HG03521 (cell line): Measurements from ENCODE around the gene MYH6.

Experiments used
- ATAC-seq: cut with Tn5 transposase; IDR thresholded peaks from one replicate; pipeline ENCODE4 v1.9.1; 2021; ENCODE audit warnings: mild to moderate bottlenecking, moderate library complexity; ENCODE audit not compliant: unreplicated experiment

Gene MYH6

DNA sequence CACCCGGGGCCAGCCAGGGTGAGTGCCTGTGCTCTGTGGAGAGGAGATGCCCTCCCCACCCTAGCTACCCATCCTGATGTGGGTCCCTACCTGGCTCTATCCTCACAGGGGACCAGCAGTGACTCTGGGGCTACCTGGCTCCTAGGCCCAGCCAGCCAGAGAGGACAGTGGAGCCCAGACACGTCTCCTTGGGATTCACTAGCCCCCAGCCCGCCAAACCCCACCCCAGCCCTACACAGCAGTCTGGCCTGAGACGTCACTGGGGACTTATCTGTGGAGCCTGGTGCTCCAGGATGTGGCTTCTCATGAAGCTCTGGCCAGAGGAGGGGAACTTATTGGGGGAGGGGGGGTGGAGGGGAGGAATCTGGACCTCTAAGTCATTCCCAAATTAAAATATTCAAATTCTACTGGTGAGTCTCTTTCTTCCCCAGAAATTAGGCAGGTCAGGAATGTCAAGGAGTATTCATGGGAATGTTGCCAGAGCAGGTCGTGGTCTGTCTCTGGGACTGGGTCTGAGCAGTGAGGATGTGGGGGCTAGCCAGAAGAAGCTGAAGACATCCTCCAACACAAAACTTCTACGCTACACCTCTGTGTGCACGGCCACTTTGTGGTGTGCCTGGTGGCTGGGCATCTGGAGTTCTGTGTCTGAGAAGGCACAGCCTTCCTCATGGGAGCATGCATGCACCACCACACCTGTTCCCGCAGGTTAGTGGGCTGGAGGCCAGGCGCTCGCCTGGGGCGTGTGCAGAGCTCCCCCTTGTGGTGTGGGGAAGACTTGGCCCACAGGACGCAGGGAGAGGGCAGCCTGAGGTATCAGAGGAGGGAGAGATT is 28.5 kb downstream of the MYH6 start:
- ATAC-seq: no peak

DNA sequence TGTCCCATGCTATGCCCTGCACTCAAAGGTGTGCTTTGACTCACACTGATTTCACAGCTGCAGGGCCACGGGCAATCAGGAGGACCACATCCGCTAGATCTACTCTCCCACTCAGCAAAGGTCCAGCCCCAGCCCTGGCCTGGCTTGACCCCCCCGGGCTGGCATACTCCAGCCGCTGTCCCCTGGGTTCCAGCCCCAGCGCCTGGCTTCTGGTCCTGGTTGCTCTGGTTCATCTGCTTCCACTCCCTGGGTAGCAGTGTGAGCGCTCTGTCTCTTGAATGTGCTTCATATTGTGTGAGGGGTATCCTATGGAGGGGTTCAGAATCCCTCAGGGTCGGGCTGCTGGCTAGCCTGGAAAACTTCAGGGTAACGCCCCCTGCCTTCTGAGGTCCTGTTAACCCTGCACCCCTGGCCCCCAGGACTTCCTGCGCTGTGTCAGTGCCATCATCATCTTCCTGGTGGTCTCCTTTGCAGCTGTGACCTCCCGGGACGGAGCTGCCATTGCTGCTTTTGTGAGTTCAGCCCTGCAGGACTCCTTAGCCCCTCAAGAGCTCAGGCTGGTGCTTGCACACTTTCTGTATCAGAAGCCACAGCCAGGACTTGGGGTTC is 29.4 kb downstream of the MYH6 start:
- no peak for ATAC-seq

DNA sequence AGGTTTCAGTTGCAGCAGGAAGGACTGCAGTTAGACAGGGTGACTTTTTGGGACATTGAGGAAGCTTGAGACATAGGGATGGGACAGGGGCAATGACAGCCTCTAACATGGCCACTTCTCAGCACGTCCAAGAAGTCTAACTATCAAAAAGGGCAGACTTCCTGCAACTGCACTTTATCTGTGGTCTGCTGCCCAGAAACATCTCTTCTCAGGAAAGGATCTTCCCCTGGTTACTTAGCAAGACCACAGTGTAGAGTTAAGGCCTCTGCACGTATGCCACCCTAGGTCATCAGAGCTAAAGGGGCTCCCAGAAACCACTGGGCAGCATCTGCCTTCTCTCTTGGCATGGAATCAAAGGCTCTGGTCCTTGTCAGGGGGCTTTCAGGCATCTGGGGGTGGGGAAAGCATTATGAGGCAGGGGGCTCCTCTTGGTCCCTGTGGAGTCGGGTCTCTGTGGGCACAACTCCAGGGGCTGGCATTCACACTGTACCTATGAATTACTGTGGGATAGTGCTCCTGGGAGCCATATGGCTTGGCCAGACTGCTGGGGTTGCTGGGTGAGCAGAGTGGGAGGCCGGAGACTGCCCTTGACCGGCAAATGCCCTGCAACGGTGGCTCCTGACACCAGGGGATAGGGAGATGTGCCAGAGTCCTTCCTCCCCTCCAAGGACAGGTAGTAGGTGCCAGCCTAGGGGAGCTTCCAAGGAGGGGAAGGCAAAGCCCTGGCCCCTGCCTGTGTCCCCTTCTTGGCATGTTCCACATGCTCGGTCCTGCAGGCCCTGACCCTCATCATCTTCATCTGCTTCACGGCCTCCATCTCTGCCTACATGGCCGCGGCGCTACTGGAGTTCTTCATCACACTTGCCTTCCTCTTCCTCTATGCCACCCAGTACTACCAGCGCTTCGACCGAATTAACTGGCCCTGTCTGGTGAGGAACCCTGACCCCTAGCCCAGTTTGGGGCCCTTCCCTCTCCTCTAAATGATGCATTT is 30.2 kb downstream of the MYH6 start:
- ATAC-seq: no peak

DNA sequence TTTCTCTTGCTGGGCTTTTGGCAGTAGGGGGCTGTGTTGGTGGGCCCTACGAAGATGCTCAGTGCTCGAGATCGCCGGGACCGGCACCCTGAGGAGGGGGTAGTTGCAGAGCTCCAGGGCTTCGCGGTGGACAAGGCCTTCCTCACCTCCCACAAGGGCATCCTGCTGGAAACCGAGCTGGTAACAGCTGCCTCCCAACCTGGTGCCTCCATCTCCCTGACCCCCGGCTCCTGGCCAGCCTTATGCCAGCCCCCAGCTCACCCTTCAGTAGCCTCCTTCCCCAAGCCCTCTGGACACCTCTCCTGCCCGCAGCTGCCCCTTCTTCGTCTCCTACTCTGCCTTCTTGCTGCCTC is 30.9 kb downstream of the MYH6 start:
- no peak for ATAC-seq

DNA sequence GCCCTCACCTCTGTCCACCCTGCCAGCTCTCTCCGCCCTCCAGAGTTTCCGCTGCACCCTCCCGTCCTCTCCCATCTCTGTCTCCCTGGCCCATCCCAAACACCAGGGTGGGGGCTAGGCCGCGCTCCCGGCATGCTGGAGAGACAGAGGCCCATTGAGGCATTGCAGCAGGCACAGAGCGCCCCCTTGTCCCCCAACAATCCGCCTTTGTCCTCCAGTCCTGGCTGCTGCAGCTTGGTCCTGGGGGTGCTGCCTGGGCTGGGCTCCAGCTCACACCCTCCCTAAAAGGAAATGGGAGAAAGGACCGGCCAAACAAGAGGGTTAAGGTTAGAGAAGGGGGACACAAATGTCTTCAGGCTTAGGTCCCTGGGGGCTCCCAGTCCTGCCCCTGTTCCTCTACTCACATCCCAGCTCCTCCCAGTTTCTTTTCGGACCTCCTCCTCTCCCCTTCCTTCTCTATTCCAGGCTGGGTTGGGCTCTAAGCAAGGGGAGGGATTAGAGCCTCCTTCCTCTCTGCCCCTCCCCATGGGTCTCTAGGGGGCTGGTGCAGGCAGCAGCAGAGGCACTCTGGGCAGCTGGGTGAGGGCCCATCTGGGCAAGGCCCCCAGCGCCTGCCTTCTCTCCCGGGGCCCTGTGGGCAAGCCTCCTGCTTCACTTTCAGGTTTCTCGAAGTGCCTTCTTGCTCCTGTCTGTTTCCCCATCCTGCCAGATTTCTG is 31.4 kb downstream of the MYH6 start, which contains the start of gene CMTM5:
Gene CMTM5, plus strand, starts transcription at position 565 of the 716 bp plus-strand sequence. CDS start 206 bp downstream, outside the sequence.
- ATAC-seq: no peak

DNA sequence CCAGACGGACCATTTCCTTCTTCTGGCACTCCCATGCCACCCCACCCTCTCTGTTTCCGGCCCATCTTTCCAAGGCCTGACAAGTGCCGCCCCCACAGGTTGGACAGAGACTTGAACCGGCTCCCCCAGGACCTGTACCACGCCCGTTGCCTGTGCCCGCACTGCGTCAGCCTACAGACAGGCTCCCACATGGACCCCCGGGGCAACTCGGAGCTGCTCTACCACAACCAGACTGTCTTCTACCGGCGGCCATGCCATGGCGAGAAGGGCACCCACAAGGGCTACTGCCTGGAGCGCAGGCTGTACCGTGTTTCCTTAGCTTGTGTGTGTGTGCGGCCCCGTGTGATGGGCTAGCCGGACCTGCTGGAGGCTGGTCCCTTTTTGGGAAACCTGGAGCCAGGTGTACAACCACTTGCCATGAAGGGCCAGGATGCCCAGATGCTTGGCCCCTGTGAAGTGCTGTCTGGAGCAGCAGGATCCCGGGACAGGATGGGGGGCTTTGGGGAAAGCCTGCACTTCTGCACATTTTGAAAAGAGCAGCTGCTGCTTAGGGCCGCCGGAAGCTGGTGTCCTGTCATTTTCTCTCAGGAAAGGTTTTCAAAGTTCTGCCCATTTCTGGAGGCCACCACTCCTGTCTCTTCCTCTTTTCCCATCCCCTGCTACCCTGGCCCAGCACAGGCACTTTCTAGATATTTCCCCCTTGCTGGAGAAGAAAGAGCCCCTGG is 32.4 kb downstream of the MYH6 start:
- no peak for ATAC-seq

DNA sequence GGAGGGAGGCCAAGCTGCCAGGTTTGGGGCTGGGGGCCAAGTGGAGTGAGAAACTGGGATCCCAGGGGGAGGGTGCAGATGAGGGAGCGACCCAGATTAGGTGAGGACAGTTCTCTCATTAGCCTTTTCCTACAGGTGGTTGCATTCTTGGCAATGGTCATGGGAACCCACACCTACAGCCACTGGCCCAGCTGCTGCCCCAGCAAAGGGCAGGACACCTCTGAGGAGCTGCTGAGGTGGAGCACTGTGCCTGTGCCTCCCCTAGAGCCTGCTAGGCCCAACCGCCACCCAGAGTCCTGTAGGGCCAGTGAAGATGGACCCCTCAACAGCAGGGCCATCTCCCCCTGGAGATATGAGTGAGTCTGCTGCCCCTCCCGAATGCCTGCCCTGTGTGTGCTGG is 35.0 kb downstream of the MYH6 start:
- no peak for ATAC-seq

DNA sequence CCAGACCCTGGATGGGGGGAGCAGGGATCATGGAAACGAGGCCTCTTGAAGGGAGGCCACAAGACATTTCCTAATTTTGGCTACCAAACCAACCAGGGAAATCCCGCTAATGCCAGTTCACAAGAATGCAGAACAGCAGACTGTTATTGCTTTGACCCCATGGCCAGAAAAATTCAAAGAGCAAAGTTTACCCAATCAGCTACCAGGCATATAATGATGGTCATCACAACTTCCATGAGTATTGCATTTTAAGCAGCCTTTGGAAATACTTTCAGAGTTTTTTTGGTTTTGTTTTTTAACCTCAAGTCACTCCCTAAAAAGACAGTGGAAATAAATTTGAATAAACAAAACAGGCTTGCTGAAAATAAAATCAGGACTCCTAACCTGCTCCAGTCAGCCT is 35.6 kb downstream of the MYH6 start, which contains the start of gene IL25:
Gene IL25, plus strand, starts transcription at position 301 of the 400 bp plus-strand sequence.
- no peak for ATAC-seq

DNA sequence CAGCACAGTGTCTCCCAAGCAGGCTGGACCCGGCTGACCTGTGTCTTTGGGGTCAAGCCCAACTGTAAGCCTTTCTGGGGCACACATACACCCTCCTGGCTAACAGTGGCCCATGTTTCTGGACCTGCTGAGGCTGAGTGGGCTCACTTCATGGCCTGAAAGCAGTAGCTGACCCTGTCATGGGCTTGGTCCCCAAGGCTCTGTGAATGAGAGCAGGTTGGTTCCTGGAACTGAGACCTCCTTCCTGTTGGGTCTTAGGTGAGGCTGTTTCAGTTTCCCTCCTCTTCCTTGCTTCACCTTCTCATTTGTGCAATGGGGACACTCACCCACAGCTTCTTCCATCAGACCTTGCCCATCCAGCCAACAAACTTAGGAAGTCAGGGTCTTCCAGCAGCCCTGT is 36.2 kb downstream of the MYH6 start:
- no peak for ATAC-seq

DNA sequence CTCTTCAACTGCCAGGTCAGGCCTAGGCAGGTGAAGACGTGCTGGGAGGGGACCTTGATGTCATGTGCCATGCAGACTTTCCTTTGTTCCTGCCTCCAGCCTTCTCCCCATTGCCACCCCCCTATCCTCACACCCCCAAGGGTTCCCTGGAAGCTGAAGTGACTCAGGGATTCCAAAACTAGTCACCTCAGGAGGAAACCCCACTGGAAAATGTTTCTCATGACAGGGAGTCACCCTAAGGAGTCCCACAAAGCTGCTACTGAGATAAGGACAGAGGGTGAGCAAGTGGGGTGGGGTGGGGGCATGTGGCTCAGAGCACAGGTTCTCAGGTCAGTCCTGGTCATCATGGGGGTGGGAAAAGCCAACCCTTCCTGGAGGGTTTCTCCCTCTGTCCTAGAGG is 37.9 kb downstream of the MYH6 start:
- ATAC-seq: no peak

DNA sequence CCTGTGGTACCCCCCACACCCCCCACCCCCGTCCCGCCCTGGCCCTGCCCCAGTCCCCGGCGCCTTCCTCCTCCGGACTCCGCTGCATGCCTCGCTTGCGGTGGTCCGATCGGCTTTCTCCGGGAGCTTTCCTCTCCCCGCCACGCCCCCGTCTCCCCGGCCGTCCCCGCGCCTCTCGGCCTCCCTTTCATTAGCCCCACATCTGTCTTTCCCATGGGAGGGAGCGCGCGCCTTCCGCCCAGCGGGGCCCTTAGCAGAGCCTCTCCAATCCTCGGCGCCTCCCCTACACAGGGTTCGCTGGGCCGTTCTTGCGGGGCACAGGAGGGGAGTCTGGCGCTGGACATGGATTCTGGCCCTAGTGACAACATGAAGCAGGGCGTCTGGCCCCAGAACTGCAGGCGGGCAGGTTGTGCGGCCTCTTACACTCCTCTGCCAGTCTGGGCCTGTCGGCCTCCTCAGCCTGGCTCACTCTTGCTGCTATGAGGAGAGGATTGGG is 41.6 kb downstream of the MYH6 start:
- no peak for ATAC-seq

DNA sequence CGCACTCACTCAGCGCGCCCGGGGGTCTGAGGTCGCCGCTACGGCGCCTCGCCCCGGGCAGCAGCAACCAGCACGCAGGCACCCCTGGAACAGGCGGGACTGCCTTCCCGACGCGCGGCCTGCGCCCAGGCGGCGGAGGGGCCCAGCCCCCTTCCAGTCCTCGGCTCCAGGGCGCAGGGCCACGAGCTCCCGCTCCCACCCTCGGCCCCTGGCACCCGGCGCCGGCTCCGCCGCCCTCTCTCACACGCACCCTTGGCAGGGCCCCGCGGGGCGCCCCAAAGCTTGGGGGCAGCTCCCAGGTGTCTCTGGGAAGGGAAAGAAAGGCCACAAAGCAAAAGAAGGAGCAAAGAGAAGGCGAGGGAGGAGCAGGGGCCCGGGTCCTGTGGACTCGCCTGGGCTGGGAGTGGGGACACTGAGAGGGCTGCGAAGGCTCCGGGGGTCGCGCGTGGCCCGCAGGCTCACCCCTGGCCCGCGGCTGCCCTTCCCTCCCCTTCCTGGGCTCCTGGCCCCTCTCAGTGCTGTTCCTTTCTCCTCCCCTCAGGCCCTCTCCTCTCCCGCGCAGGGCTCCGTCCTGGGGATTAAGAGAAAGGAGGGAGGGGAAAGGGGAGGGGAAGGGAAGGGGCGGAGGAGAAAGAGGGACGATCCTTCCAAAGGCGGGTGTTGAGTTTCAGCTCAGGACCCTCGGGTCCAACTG is 42.2 kb downstream of the MYH6 start:
- ATAC-seq: no peak

DNA sequence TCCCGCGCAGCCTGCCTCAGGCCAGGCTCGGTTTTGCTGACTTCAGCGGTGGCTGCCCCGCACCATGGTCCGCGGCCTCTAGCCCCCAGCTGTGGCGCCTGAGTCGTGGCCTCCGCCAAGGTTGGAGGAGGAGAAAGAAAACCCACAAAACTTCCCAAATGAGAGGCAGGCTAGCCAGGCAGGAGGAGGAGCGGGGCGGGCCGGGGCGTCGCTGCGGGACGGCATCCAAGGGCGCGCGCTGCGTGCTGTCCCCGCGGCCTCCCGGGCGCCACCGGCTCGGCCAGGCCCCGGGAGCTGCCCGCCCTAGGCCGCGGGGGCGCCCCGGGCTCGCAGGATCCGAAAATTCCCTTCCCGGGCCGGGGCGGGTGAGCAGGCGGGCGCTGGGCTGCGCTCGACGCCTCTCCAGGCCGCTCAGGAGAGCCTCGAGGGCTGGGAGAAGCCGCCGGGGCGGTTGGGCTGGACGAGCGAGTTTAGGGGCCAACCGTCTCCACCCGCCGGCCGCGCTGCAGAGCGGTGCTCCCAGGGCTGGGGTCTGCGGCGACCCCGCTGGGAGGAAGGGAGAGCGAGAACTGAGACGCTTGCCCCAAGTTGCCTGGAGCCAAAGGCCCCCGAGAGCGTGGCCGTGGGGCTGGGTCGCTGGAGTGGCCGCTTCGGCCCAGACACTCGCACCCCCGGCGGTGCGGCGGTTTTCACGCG is 42.9 kb downstream of the MYH6 start, which contains the start of gene EFS:
Gene EFS, minus strand, starts transcription at position 137 of the 696 bp plus-strand sequence. CDS start 147 bp downstream, outside the sequence.
- ATAC-seq: no peak

DNA sequence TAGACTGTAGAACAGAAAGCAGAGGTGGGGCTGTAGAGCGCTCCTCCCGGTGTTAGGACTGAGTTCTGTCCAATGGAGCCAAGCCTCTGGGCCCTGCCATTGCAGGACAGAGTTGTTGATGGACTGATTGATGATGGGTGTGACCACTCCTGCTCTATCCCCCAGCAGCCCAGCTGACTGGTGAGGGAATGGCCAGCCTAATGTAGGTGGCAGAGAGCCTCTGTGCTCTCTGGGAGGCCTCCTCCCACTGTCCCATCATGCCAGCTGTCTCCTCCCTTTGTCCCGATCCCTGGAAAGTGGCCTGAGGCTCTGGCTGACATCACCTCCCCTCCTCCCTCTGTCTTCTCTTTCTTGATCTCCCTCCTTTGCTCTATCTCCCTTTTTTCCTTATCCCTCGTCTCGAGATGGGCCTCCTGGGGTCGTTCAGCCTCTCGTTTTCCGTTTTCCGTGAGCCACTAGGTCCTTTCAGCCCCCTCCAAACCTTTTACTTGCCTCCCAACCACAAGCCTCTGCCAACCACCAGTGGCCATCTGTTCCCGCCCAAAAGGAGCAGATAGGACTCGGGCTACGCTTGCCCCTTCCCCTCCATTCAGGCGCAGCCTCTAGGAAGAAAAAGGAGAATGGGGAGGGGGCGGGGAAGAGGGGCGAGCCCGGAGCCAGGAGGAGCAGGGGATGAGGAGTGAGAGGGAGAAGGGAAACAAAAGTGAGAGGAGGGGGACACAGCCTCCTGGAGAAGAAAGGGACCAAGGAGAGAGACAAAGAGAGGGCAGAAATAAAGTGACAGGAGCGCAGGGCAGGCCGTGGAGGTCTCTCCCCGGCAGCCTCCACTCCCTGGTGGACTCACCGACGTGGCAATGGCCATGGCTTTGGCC is 43.7 kb downstream of the MYH6 start:
- ATAC-seq: no peak

DNA sequence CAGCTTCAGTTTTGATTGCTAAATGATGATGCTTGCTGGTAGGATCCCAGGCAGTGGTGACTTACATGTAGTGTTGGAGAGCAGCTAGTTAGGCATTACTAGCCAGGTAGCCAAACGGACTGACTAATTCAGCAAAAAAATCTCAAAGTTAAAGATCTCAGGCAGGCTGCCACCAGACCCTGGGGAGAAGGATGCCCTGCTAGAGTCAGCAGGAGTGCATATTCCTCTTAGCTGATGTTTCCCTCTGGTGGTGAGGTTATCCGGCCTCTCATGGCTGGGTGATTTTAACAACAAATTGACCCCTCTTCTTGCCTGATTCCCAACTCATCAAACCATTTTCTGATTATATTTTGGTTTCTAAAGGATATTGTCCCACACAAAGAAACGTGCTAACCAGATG is 45.9 kb downstream of the MYH6 start:
- no peak for ATAC-seq

DNA sequence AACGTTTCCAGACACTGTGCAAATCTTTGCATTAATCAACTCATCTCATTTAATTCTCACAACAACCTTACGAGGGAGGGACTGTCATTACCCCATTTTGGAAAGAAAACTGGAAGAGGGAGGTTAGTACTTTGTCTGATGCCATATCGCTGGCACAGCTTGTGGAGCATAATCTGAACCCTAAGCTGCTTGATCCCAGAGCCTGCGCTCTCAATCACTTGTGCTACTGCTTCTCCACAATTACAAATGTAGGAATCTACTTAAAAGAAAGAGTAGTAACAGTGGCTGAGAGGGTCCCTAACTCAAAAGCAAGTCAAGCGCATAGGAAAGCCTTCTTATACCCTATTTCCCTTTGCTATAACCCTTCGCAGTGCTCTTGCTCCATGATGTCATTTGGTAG is 46.3 kb downstream of the MYH6 start:
- no peak for ATAC-seq

DNA sequence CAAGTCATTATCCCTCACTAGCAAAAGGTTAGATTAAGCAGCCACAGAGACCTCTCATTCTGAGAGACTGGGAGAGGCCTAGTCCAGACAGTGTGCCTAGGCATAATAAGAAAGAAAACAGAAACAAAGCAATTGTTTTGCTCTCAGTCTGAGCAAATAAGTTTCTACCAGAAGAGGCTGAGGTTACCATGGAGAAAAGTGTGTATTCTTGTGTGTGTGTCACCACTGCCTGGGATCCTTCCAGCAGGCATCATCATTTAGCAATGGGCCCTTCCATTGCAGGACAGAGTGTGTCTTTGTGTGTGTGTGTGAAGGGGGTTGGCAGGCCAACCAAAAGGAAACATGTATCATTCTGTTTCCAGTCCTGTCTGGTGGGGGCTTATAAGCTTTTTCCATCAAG is 46.8 kb downstream of the MYH6 start:
- ATAC-seq: no peak

DNA sequence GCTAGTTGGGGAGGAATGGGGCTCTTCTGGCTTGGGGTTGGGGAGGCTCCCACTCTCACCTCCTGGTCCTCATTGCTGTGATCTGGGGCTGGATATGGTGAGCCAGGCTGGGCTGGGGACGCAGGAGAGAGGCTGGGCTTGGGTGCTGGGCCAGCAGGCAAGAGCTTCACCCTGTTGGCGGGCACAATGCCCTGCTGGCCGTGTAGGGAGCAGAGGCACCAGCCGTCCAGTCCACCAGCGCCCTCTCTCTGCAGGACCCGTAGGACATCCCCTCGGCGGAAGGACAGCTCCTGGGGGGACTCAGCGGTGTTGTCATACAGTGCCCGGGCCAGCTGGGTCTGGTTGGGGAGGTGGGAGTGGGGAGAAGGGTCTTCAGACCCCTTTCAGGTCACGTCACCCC is 47.6 kb downstream of the MYH6 start:
- no peak for ATAC-seq
